Neutrophil (primary cell): ENCODE measurements around the gene C5orf63.
"Not testable (repeated sequence)": the region's sequence is repeated elsewhere in the genome, so short reads cannot be mapped to it uniquely, and the experiment has no call there.

Source experiments
- H3K27ac ChIP-seq: fragments of 200-600 bp; sonication (generic); 2 replicates; pipeline ENCODE4 v1.5.1; 2016; ENCODE audit warnings: mild to moderate bottlenecking, moderate library complexity
- H3K27me3 ChIP-seq: fragments of 200-600 bp; sonication (generic); 2 replicates; pipeline ENCODE4 v1.6.0; 2016; ENCODE audit warnings: mild to moderate bottlenecking
- H3K36me3 ChIP-seq: fragments of 200-600 bp; sonication (generic); 2 replicates; pipeline ENCODE4 v1.5.1; 2017
- H3K4me1 ChIP-seq, 2 experiments: fragments of 200-600 bp in 1 of 2; sonication (generic) in 1 of 2; 1 replicate in 1 of 2; 2 replicates in 1 of 2; pipeline versions ENCODE4 v1.5.1 to v1.6.1; 2013 to 2016; ENCODE audit warnings: low read depth in 1 of 2, low read length in 1 of 2, mild to moderate bottlenecking in 1 of 2, moderate library complexity in 1 of 2; ENCODE audit not compliant: control insufficient read depth in 1 of 2, insufficient read depth in 1 of 2
- H3K4me3 ChIP-seq, 2 experiments: fragments of 200-600 bp in 1 of 2; sonication (generic) in 1 of 2; 1 replicate in 1 of 2; 2 replicates in 1 of 2; pipeline ENCODE4 v1.5.1; 2013 to 2016; ENCODE audit warnings: low read depth in 1 of 2, low read length in 1 of 2, mild to moderate bottlenecking in 1 of 2, moderate library complexity in 1 of 2
- H3K9me3 ChIP-seq: fragments of 200-600 bp; sonication (generic); 2 replicates; pipeline ENCODE4 v1.5.1; 2016
- CTCF ChIP-seq: fragments of 200-600 bp; sonication (generic); IDR thresholded peaks from 2 replicates; pipeline ENCODE4 v1.5.1; 2016; ENCODE audit warnings: antibody characterized with exemption

Gene C5orf63

GRCh38 chr5:127072861-127073846 is at the start of gene C5orf63:
C5orf63 (minus strand) TSS chr5:127073502; CDS start chr5:127058995, 14,507 bp downstream.
- no peak for TF ChIP-seq CTCF
- H3K27me3 ChIP-seq: no peaks in the 10 kb centered on the region
- H3K9me3 ChIP-seq: no peaks in the 10 kb centered on the region
- H3K27ac ChIP-seq: no peak within 1 kb of the TSS
- H3K4me1 ChIP-seq: peaks cover 3 to 9% of the 10 kb centered on the region in 2 experiments
- H3K4me3 ChIP-seq: peak within 1 kb of the TSS; percentile 52 to 59
- H3K36me3 ChIP-seq: no peaks in the 10 kb centered on the region

- no peaks in the 10 kb centered on the region for H3K36me3 ChIP-seq
- no peak for TF ChIP-seq CTCF
- H3K27ac ChIP-seq: no peak overlapping the region
- no peaks in the 10 kb centered on the region for H3K4me1 ChIP-seq
- H3K27me3 ChIP-seq: no peaks in the 10 kb centered on the region
- H3K9me3 ChIP-seq: no peaks in the 10 kb centered on the region
- no peak overlapping the region for H3K4me3 ChIP-seq
These were observed 39.1 kb upstream of the C5orf63 start for GRCh38 chr5:127112347-127112864.

- TF ChIP-seq CTCF: no peak
- Histone ChIP-seq H3K4me1 (no peaks in the 10 kb centered on the region), H3K36me3 (no peaks in the 10 kb centered on the region), H3K27ac (no peak overlapping the region), H3K4me3 (no peak overlapping the region), H3K27me3 (no peaks in the 10 kb centered on the region), H3K9me3 (no peaks in the 10 kb centered on the region)
These were observed 37.8 kb upstream of the C5orf63 start for GRCh38 chr5:127111112-127111511.

GRCh38 chr5:127108624-127109260 is 35.4 kb upstream of the C5orf63 start:
- not testable (repeated sequence) for H3K27ac ChIP-seq, H3K27me3 ChIP-seq, H3K9me3 ChIP-seq, H3K4me1 ChIP-seq, H3K4me3 ChIP-seq, H3K36me3 ChIP-seq

GRCh38 chr5:127101935-127102334 is 28.6 kb upstream of the C5orf63 start:
- H3K4me1 ChIP-seq: no peaks in the 10 kb centered on the region
- no peak overlapping the region for H3K4me3 ChIP-seq
- no peak for TF ChIP-seq CTCF
- no peaks in the 10 kb centered on the region for H3K36me3 ChIP-seq
- H3K9me3 ChIP-seq: no peaks in the 10 kb centered on the region
- H3K27ac ChIP-seq: no peak overlapping the region
- no peaks in the 10 kb centered on the region for H3K27me3 ChIP-seq

GRCh38 chr5:127101533-127101932 is 28.2 kb upstream of the C5orf63 start:
- no peak for TF ChIP-seq CTCF
- H3K4me1 ChIP-seq: no peaks in the 10 kb centered on the region
- H3K4me3 ChIP-seq: no peak overlapping the region
- H3K27ac ChIP-seq: no peak overlapping the region
- no peaks in the 10 kb centered on the region for H3K9me3 ChIP-seq
- H3K27me3 ChIP-seq: no peaks in the 10 kb centered on the region
- H3K36me3 ChIP-seq: no peaks in the 10 kb centered on the region
